NCI-H748 (cell line): ENCODE results near the gene PLXNA4.

ENCODE experiments used
- DNase-seq: peaks from one replicate; lab custom pipeline; 2025; ENCODE audit not compliant: unreplicated experiment; lab: John Stamatoyannopoulos, UW

PLXNA4 gene

DNA sequence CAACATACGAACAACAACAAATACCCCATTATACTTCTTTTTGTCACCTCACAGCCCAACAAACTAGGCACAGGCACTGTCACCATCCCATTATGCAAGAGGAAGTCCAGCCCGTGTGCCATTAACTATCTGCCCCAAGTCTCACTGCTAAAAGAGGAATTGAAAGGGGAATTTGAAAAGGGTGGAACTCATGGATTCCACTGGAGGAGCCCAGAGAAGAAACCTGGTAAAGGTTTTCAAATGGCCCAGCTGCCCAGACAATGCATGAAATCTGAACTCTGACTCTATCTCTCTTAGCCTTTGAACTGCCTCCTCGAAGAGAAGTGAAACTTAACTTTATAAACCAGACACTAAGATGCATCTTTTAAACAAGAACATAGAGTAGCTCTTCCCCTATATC, 130.0 kb downstream of the PLXNA4 start:
- DNase-seq, result no peak

DNA sequence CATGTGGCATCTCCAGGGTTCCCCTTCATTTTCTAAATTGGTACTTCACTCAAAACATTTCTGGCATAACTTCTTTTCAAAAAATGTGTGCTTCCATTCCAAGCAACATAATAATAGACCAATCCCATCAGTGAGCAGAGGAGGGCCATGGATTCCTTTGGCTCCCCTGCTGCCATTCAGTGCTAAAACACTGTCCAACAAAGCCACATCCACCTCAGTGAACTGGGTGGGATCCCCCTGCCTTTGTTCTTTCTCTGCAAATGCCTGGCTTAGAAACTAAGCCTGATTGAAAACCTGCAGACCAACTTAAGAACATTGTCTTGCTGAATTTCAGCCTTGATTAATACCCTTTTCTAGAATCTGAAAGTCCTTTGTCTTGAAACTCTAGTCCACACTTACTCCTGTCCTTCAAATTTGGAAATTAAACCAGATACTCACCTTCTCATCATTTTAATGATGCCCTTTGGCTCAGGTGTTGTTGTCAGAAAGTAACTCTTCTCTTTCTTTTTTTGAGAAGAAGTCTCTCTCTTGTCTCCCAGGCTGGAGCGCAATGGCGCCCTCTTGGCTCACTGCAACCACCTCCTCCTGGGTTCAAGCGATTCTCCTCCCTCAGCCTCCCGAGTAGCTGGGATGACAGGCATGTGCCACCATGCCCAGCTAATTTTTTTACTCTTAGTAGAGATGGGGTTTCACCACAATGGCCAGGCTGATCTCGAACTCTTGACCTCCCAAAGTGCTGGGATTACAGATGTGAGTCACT, 132.3 kb downstream of the PLXNA4 start:
- DNase-seq, result no peak

DNA sequence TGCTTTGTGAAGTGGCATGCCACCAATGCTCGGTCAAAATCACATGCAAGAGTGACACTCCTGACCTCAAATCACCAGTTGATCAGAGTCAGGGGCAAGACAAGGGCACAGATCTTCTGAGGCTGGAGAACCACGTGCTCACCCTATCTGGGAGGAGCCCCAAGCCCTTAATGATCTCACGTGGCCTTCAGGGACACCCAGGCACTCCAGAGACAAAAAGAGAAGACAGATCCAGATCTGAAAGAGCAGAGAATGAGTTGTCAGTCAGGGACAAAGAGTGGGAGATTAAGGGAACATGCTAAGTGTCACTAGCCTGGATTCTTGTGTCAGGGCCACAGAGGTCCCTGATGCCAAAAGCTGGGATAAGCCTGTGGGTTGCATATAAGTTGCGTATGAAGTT, 134.3 kb downstream of the PLXNA4 start:
- DNase-seq, result no peak

DNA sequence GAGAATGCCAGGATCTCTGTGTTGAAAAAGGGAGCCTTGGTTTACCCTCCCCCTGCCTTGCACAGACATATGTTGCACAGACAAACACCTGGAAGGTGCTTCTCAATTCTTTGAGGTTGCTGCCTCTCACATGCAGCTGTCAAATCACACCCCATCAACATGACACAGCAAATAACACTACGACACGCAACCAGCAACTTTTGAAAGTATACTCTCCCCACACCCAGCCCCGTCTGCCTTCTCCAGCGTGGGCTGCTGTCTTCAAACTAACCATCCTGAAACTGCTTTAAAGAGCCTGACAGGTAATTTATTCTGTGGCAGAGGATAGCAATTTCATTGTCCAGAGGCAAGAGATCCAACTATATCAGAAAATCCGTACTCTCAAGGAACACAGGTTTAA, 136.1 kb downstream of the PLXNA4 start:
- DNase-seq, result no peak

GRCh38 chr7:132438926-132439325, 137.3 kb downstream of the PLXNA4 start:
- no peak for DNase-seq

DNA sequence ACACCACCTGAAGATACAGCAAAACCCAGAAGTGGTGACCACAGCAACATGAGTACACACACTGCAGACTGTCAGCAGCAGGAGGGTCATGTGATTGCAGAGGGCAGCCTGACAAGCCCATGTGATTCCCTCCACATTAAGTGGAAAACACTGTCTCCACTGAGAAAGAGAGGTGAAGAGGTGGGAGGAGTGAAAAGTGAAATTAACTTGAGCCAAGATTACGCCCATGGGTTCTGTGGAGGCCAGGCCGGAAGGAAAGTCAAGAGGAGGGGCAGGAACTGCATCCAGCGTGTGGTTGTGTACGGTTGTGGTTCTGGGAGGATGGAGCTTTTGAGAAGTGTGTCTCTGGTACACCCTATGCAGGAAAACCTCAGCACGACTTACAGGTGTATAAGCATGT, 138.5 kb downstream of the PLXNA4 start:
- DNase-seq, result no peak

DNA sequence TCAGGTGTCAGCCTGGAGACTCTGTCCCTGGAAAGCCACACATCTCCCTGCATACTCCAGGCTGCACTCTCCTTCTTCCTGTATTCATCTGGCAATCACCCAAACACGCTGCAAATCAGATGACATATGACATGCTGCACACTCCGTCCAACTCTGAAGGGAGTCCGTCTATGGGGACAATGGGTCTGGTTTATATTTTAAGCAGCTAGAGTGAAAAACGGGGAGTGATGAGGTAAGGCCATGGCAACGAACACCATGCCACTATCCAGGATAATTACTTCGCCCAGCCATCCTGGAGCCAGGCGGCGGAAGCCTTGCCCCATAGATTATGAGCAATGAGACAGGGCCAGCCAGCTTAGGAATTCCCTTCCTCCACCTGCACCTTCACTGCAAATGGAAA, 140.1 kb downstream of the PLXNA4 start:
- DNase-seq, result peak; percentile 36

- peak; percentile 62 for DNase-seq
Measured at GRCh38 chr7:132435016-132435990, 141.0 kb downstream of the PLXNA4 start.

DNA sequence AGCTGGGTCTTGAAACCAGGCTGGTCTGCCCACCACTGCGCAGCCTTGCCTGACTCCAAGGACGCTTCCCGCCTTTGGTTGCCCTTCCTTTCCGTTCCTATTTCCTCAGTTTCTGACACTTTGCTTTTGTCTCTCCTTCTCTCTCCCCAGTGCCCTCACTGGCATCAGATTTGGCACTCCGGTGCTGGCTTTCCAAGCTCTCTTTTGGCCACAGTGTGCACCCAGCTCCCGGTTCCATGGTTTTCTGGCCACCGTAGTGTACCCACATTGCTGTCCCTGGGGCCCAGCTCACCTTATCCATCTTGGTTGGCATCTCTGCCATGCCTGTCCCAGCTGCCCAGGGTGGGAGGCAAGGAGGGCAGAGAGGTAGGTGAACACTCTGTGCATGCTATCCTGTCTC, 142.2 kb downstream of the PLXNA4 start:
- DNase-seq, result no peak

GRCh38 chr7:132433301-132433700, 143.0 kb downstream of the PLXNA4 start:
- DNase-seq, result no peak

GRCh38 chr7:132430861-132431822, 145.1 kb downstream of the PLXNA4 start:
- no peak for DNase-seq

GRCh38 chr7:132430041-132430855, 146.0 kb downstream of the PLXNA4 start:
- peak; percentile 21 for DNase-seq

GRCh38 chr7:132429181-132429580, 147.1 kb downstream of the PLXNA4 start:
- no peak for DNase-seq

- DNase-seq, result no peak
Measured at GRCh38 chr7:132428247-132428919, 147.9 kb downstream of the PLXNA4 start.

DNA sequence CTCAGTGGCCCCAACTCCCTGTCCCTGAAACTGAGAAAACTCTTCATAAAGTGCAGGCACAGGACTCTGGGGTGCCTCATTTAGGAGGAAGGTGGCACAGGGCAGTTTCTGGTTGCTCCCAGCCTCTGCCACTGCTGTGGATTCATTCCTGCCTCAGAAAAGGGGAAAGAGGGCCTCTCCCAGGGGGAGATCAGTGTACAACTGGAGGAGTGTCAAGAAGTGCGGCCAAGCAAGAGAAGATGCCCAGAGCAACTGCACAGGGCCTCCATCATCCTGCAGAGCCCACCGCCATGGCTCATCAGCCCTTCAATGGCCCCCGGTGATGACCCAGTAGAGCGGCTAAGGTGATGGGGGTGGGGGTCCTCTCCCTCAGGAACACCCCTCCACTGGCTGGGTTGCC, 150.3 kb downstream of the PLXNA4 start:
- no peak for DNase-seq

GRCh38 chr7:132424821-132425724, 151.2 kb downstream of the PLXNA4 start:
- no peak for DNase-seq

DNA sequence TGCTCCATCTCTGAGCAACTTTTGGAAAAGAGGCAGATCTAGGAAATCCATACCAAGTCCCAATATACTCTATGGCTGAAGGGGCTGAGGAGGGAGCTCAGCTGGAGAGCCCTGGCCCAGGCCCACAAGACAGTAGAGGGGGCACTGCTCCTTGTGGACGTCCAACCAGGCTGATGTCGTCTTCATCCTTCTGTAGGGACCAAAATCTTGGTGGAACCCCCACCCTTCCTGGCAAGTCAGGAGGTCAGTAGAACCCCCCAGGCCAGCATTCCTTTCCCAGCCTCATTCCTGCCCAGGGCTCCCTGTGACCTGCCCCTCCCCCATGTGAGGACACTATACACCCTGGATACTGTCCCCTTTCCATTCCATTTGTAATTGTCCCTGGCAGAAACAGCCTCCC, 152.0 kb downstream of the PLXNA4 start:
- DNase-seq, result no peak

- DNase-seq, result no peak
Measured at GRCh38 chr7:132423594-132424200, 152.6 kb downstream of the PLXNA4 start.
